GM13977 (cell line): ENCODE results near the gene BLOC1S1.

ENCODE experiments used
- DNase-seq: peaks from one replicate; pipeline ENCODE4 v3.0.0; 2012; ENCODE audit warnings: low spot score
- CTCF ChIP-seq: IDR thresholded peaks from 2 replicates; pipeline ENCODE4 v1.5.1; 2012; ENCODE audit warnings: mild to moderate bottlenecking, control low read depth; ENCODE audit not compliant: insufficient read depth; ENCODE audit errors: extremely low read depth, missing control alignments
- in situ Hi-C: fragments of 300-500 bp; cut with MboI; formaldehyde crosslinking; loops from one replicate; pipeline ENCODE4 v1.12.0; 2022; ENCODE audit warnings: low sequenced_read_pairs, low pct_unique_long_range_greater_than_20kb, mixed read lengths, inconsistent platforms; ENCODE audit not compliant: unreplicated experiment

BLOC1S1 gene

GRCh38 chr12:55736780-55737580 is 21.1 kb downstream of the BLOC1S1 start:
- peak; percentile 88 for TF ChIP-seq CTCF
- in situ Hi-C loops, result loop anchor here (25.0 kb wide), 1 partner anchor 300 kb away; the partner anchor contains the start of gene RPS26
- DNase-seq, result peak; percentile 59

- in situ Hi-C loops, result loop anchor here (25.0 kb wide), 1 partner anchor 300 kb away; the partner anchor contains the start of gene RPS26
- DNase-seq, result no peak
These were observed 21.8 kb downstream of the BLOC1S1 start for GRCh38 chr12:55737581-55738122.

GRCh38 chr12:55738123-55739024 is 22.5 kb downstream of the BLOC1S1 start:
- DNase-seq, result peak; percentile 83
- in situ Hi-C loops, result loop anchor here (25.0 kb wide), 1 partner anchor 299 kb away; the partner anchor contains the start of gene RPS26
- TF ChIP-seq CTCF, result peak; percentile 77

More at GRCh38 chr12:55737581-55738122, 21.8 kb downstream of the BLOC1S1 start:
- TF ChIP-seq CTCF, result no peak

GRCh38 chr12:55739025-55739378 is 23.2 kb downstream of the BLOC1S1 start:
- no peak for DNase-seq
- in situ Hi-C loops, result loop anchor here (25.0 kb wide), 1 partner anchor 298 kb away; the partner anchor contains the start of gene RPS26
- no peak for TF ChIP-seq CTCF

- in situ Hi-C loops, result loop anchor here (10.0 to 25.0 kb wide), 2 partner anchors 203 to 295 kb away; partner anchors contain the start of gene RPS26
- no peak for DNase-seq
These were observed 26.3 kb downstream of the BLOC1S1 start for GRCh38 chr12:55741931-55742680.

More at GRCh38 chr12:55741931-55742680, 26.3 kb downstream of the BLOC1S1 start:
- no peak for TF ChIP-seq CTCF
